ENCODE measurements around the gene SPEF2. TPM values are rescaled to one million over a fixed set of nuclear protein-coding genes. Genes with fewer than 3 reads are reported as not detected.

The SPEF2 gene
- total RNA-seq, 5 donors from 2014 or later (not counting 1 experiment from before 2014, with no cell fraction given): 6.0 to 12.3 (median 11.3) TPM

- ChIA-PET CTCF (no interaction called here), POLR2A (no interaction called here)
- H3K9me3 ChIP-seq: no peaks in the 10 kb centered on the region
- H3K9me3 Mint-ChIP-seq: peaks cover 0 to 12% (median 5%) of the 10 kb centered on the region in 3 donors
- H3K36me3 Mint-ChIP-seq: peaks cover 23% of the 10 kb centered on the region
- ATAC-seq (replicated peaks in 1 of 4) (no peak), DNase-seq (no peak)
- H3K27ac ChIP-seq (ENCODE audit: low read length): no peak overlapping the region
- no peaks in the 10 kb centered on the region for H3K36me3 ChIP-seq (ENCODE audit: control insufficient read depth in 2 of 2, extremely low read depth in 1 of 2, insufficient read depth in 1 of 2, low read length in 1 of 2)
- H3K27me3 Mint-ChIP-seq: no peaks in the 10 kb centered on the region
- no peak overlapping the region for H3K4me3 ChIP-seq (ENCODE audit: control insufficient read depth in 1 of 2, extremely low read depth in 1 of 2, low read length in 1 of 2)
- H3K4me1 Mint-ChIP-seq: peaks cover 11 to 18% (median 17%) of the 10 kb centered on the region in 3 donors
- H3K27ac Mint-ChIP-seq: no peak overlapping the region
- WGBS (ENCODE audit: insufficient coverage): 87% methylated on average over 3 of the region's 5 CpGs
- no peaks in the 10 kb centered on the region for H3K27me3 ChIP-seq (replicated peaks in 1 of 2; ENCODE audit: control insufficient read depth in 2 of 2, extremely low read depth in 1 of 2, insufficient read depth in 2 of 2, low read length in 1 of 2)
- H3K4me1 ChIP-seq (ENCODE audit: control insufficient read depth in 1 of 2, extremely low read depth in 1 of 2, insufficient read depth in 2 of 2, low read length in 2 of 2): no peaks in the 10 kb centered on the region
- H3K4me3 Mint-ChIP-seq: no peak overlapping the region
Observed at GRCh38 chr5:35741126-35741716, 123.6 kb downstream of the SPEF2 start.

- H3K27me3 Mint-ChIP-seq: no peaks in the 10 kb centered on the region
- CTCF ChIA-PET: no interaction called here
- DNase-seq (no peak), ATAC-seq (replicated peaks in 1 of 4) (no peak)
- H3K27ac ChIP-seq (ENCODE audit: low read length): no peak overlapping the region
- H3K9me3 ChIP-seq: no peaks in the 10 kb centered on the region
- peaks cover 11 to 18% (median 17%) of the 10 kb centered on the region in 3 donors for H3K4me1 Mint-ChIP-seq
- no CpG with 5 or more reads among the region's 1 CpG for WGBS (ENCODE audit: insufficient coverage)
- peaks cover 28% of the 10 kb centered on the region for H3K36me3 Mint-ChIP-seq
- peaks cover 0 to 14% (median under 1%) of the 10 kb centered on the region in 3 donors for H3K9me3 Mint-ChIP-seq
- no peak overlapping the region for H3K4me3 ChIP-seq (ENCODE audit: control insufficient read depth in 1 of 2, extremely low read depth in 1 of 2, low read length in 1 of 2)
- H3K27ac Mint-ChIP-seq: no peak overlapping the region
- POLR2A ChIA-PET: no interaction called here
- no peaks in the 10 kb centered on the region for H3K36me3 ChIP-seq (ENCODE audit: control insufficient read depth in 2 of 2, extremely low read depth in 1 of 2, insufficient read depth in 1 of 2, low read length in 1 of 2)
- no peak overlapping the region for H3K4me3 Mint-ChIP-seq
- no peaks in the 10 kb centered on the region for H3K4me1 ChIP-seq (ENCODE audit: control insufficient read depth in 1 of 2, extremely low read depth in 1 of 2, insufficient read depth in 2 of 2, low read length in 2 of 2)
- no peaks in the 10 kb centered on the region for H3K27me3 ChIP-seq (replicated peaks in 1 of 2; ENCODE audit: control insufficient read depth in 2 of 2, extremely low read depth in 1 of 2, insufficient read depth in 2 of 2, low read length in 1 of 2)
Observed at GRCh38 chr5:35741971-35742370, 124.3 kb downstream of the SPEF2 start.

GRCh38 chr5:35743644-35744043, 126.0 kb downstream of the SPEF2 start:
- Mint-ChIP-seq H3K4me1 (peaks cover 23 to 30% (median 25%) of the 10 kb centered on the region in 3 donors), H3K27ac (no peak overlapping the region)
- CTCF ChIA-PET: interaction anchor here in 1 of 2 donors (0.6 to 1.1 kb wide), 2 partner anchors 34 to 173 kb away, joined by 3 read pairs; no protein-coding TSS in a partner anchor

GRCh38 chr5:35745193-35745592, 127.5 kb downstream of the SPEF2 start:
- ATAC-seq (replicated peaks in 1 of 4): no peak
- Histone ChIP-seq H3K9me3 (no peaks in the 10 kb centered on the region), H3K27ac (ENCODE audit: low read length) (no peak overlapping the region), H3K4me1 (ENCODE audit: control insufficient read depth in 1 of 2, extremely low read depth in 1 of 2, insufficient read depth in 2 of 2, low read length in 2 of 2) (no peaks in the 10 kb centered on the region), H3K36me3 (ENCODE audit: control insufficient read depth in 2 of 2, extremely low read depth in 1 of 2, insufficient read depth in 1 of 2, low read length in 1 of 2) (no peaks in the 10 kb centered on the region), H3K27me3 (replicated peaks in 1 of 2; ENCODE audit: control insufficient read depth in 2 of 2, extremely low read depth in 1 of 2, insufficient read depth in 2 of 2, low read length in 1 of 2) (no peaks in the 10 kb centered on the region), H3K4me3 (ENCODE audit: control insufficient read depth in 1 of 2, extremely low read depth in 1 of 2, low read length in 1 of 2) (no peak overlapping the region)
- H3K36me3 Mint-ChIP-seq: peaks cover 17% of the 10 kb centered on the region
- 87% methylated on average over 5 of the region's 8 CpGs for WGBS (ENCODE audit: insufficient coverage)
- H3K27ac Mint-ChIP-seq: peak overlapping the region in 1 of 2 donors; percentile 46
- H3K9me3 Mint-ChIP-seq: peaks cover 4 to 22% (median 5%) of the 10 kb centered on the region in 3 donors
- CTCF ChIA-PET: interaction anchor here in 1 of 2 donors (0.6 kb wide), 1 partner anchor 228 kb away, joined by 3 read pairs; no protein-coding TSS in a partner anchor
- no peak for DNase-seq
- H3K4me3 Mint-ChIP-seq: peak overlapping the region in 2 of 3 donors; percentile 28 to 32
- no peaks in the 10 kb centered on the region for H3K27me3 Mint-ChIP-seq
- POLR2A ChIA-PET: no interaction called here
- H3K4me1 Mint-ChIP-seq: peaks cover 32 to 34% (median 32%) of the 10 kb centered on the region in 3 donors

More at GRCh38 chr5:35743644-35744043, 126.0 kb downstream of the SPEF2 start:
- Mint-ChIP-seq H3K9me3 (peaks cover 4 to 22% (median 5%) of the 10 kb centered on the region in 3 donors), H3K36me3 (peaks cover 27% of the 10 kb centered on the region), H3K4me3 (no peak overlapping the region), H3K27me3 (no peaks in the 10 kb centered on the region)
- ATAC-seq (replicated peaks in 1 of 4) (no peak), DNase-seq (no peak)
- POLR2A ChIA-PET: interaction anchor here in 1 of 2 donors (0.6 kb wide), 1 partner anchor 1034 kb away, joined by 6 read pairs; no protein-coding TSS in a partner anchor
- no peaks in the 10 kb centered on the region for H3K4me1 ChIP-seq (ENCODE audit: control insufficient read depth in 1 of 2, extremely low read depth in 1 of 2, insufficient read depth in 2 of 2, low read length in 2 of 2)
- no peaks in the 10 kb centered on the region for H3K27me3 ChIP-seq (replicated peaks in 1 of 2; ENCODE audit: control insufficient read depth in 2 of 2, extremely low read depth in 1 of 2, insufficient read depth in 2 of 2, low read length in 1 of 2)
- H3K27ac ChIP-seq (ENCODE audit: low read length): no peak overlapping the region
- H3K9me3 ChIP-seq: no peaks in the 10 kb centered on the region
- no peak overlapping the region for H3K4me3 ChIP-seq (ENCODE audit: control insufficient read depth in 1 of 2, extremely low read depth in 1 of 2, low read length in 1 of 2)
- H3K36me3 ChIP-seq (ENCODE audit: control insufficient read depth in 2 of 2, extremely low read depth in 1 of 2, insufficient read depth in 1 of 2, low read length in 1 of 2): no peaks in the 10 kb centered on the region

- ChIA-PET CTCF (interaction anchor here in 1 of 2 donors (0.6 kb wide), 1 partner anchor 227 kb away, joined by 3 read pairs; no protein-coding TSS in a partner anchor), POLR2A (no interaction called here)
Observed at GRCh38 chr5:35745660-35746059, 128.0 kb downstream of the SPEF2 start.

GRCh38 chr5:35752012-35752411, 134.3 kb downstream of the SPEF2 start:
- Mint-ChIP-seq H3K4me3 (no peak overlapping the region), H3K36me3 (peaks cover 11% of the 10 kb centered on the region), H3K9me3 (peaks cover 3 to 10% (median 5%) of the 10 kb centered on the region in 3 donors), H3K27me3 (no peaks in the 10 kb centered on the region), H3K27ac (no peak overlapping the region), H3K4me1 (peaks cover 22 to 28% (median 22%) of the 10 kb centered on the region in 3 donors)
- no peak overlapping the region for H3K27ac ChIP-seq (ENCODE audit: low read length)
- POLR2A ChIA-PET: no interaction called here
- no peak for ATAC-seq (replicated peaks in 1 of 4)
- no peaks in the 10 kb centered on the region for H3K27me3 ChIP-seq (replicated peaks in 1 of 2; ENCODE audit: control insufficient read depth in 2 of 2, extremely low read depth in 1 of 2, insufficient read depth in 2 of 2, low read length in 1 of 2)
- H3K36me3 ChIP-seq (ENCODE audit: control insufficient read depth in 2 of 2, extremely low read depth in 1 of 2, insufficient read depth in 1 of 2, low read length in 1 of 2): no peaks in the 10 kb centered on the region
- WGBS (ENCODE audit: insufficient coverage): no CpG with 5 or more reads among the region's 6 CpGs
- no peak overlapping the region for H3K4me3 ChIP-seq (ENCODE audit: control insufficient read depth in 1 of 2, extremely low read depth in 1 of 2, low read length in 1 of 2)
- no peak for DNase-seq
- CTCF ChIA-PET: no interaction called here
- no peaks in the 10 kb centered on the region for H3K9me3 ChIP-seq
- no peaks in the 10 kb centered on the region for H3K4me1 ChIP-seq (ENCODE audit: control insufficient read depth in 1 of 2, extremely low read depth in 1 of 2, insufficient read depth in 2 of 2, low read length in 2 of 2)

More at GRCh38 chr5:35745660-35746059, 128.0 kb downstream of the SPEF2 start:
- Mint-ChIP-seq H3K36me3 (peaks cover 17% of the 10 kb centered on the region), H3K27ac (peak overlapping the region in 1 of 2 donors; percentile 46), H3K9me3 (peaks cover 4 to 22% (median 5%) of the 10 kb centered on the region in 3 donors), H3K27me3 (no peaks in the 10 kb centered on the region), H3K4me3 (no peak overlapping the region), H3K4me1 (peaks cover 32 to 34% (median 34%) of the 10 kb centered on the region in 3 donors)
- H3K27ac ChIP-seq (ENCODE audit: low read length): no peak overlapping the region
- no peaks in the 10 kb centered on the region for H3K36me3 ChIP-seq (ENCODE audit: control insufficient read depth in 2 of 2, extremely low read depth in 1 of 2, insufficient read depth in 1 of 2, low read length in 1 of 2)
- H3K4me3 ChIP-seq (ENCODE audit: control insufficient read depth in 1 of 2, extremely low read depth in 1 of 2, low read length in 1 of 2): no peak overlapping the region
- ATAC-seq (replicated peaks in 1 of 4) (no peak), DNase-seq (no peak)
- WGBS (ENCODE audit: insufficient coverage): 93% methylated on average over 2 of the region's 3 CpGs
- H3K27me3 ChIP-seq (replicated peaks in 1 of 2; ENCODE audit: control insufficient read depth in 2 of 2, extremely low read depth in 1 of 2, insufficient read depth in 2 of 2, low read length in 1 of 2): no peaks in the 10 kb centered on the region
- no peaks in the 10 kb centered on the region for H3K4me1 ChIP-seq (ENCODE audit: control insufficient read depth in 1 of 2, extremely low read depth in 1 of 2, insufficient read depth in 2 of 2, low read length in 2 of 2)
- no peaks in the 10 kb centered on the region for H3K9me3 ChIP-seq
